ENCODE measurements around the gene GAS6. TPM values are rescaled to one million over a fixed set of nuclear protein-coding genes. Genes with fewer than 3 reads are reported as not detected.

The GAS6 gene
- total RNA-seq: 78.1 and 150 TPM in 2 replicates

DNA sequence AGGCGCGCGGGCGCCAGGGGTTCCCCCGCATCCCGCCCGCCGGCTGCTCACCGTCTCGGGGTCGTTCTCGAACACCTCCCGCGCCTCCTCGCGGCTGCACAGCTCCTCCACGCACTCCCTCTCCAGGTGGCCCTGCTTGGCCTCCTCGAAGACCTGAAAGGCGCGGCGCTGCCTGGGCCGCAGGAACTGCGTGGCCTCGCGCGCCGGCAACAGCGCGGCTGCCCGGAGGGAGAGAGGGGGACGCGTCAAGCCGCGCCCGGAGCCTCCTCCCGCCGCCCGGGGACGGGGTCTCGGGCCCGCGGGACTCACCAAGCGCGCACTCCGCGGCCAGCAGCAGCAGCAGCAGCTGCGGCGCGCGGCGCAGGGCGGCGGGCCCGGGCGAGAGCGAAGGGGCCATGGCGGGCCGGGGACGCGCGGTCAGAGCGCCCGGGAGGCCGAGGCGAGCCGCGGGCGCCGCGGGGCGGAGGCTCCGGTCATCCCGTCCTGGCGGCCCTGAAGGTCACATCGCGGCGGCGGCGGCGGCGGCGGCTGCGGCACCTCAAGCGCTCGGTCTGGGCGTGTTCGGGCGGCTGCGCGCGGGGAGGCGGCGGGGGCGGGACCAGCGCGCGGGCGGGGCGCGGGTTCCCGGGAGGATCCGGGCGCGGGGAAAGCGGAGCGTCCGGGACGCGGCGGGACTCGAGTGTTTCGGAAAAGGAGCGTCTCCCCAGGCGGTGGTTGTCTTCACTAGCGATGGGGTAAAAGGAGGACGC, at the start of gene GAS6:
Gene GAS6, minus strand, starts transcription at position 553 of the 749 bp plus-strand sequence. Its CDS starts 156 bp downstream, at position 397.

Other genes with a start within 250 kb of the GAS6 start
- not detected in 2 replicates for gene ATP4B, start 205.9 kb downstream of the GAS6 start, total RNA-seq
- gene GRK1, start 196.9 kb downstream of the GAS6 start, total RNA-seq: not detected in 2 replicates
- 23.0 and 26.9 TPM in 2 replicates for gene TMEM255B, start 104.8 kb downstream of the GAS6 start, total RNA-seq
- gene C13orf46, start 110.0 kb upstream of the GAS6 start, total RNA-seq: 0.09 and 0.47 TPM in 2 replicates